HG02678 (cell line): Measurements from ENCODE around the gene MTARC1.

Experiments
- ATAC-seq: cut with Tn5 transposase; IDR thresholded peaks from one replicate; pipeline ENCODE4 v1.9.1; 2021; ENCODE audit warnings: mild to moderate bottlenecking, moderate library complexity; ENCODE audit not compliant: unreplicated experiment

MTARC1 gene

DNA sequence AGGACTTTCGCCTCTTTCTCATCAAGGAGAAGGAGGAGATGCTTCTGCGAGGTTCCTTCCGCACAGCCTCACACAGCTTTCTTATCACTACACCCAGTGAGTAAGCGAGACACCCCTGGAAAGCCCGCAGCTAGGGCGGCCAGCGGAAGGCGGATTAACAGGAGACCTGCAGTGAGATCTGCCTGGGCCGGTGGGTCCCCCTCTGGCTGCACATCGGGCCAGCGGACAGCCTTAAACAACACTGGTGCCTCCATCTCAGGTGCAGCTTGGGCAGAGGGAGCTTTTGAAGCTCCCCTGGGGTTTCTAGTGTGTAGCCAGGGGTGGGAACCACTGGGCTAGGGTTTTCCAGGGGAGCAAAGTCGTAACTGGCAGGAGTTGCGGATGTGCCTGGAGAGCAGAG lies 17.5 kb upstream of the MTARC1 start:
- no peak for ATAC-seq

DNA sequence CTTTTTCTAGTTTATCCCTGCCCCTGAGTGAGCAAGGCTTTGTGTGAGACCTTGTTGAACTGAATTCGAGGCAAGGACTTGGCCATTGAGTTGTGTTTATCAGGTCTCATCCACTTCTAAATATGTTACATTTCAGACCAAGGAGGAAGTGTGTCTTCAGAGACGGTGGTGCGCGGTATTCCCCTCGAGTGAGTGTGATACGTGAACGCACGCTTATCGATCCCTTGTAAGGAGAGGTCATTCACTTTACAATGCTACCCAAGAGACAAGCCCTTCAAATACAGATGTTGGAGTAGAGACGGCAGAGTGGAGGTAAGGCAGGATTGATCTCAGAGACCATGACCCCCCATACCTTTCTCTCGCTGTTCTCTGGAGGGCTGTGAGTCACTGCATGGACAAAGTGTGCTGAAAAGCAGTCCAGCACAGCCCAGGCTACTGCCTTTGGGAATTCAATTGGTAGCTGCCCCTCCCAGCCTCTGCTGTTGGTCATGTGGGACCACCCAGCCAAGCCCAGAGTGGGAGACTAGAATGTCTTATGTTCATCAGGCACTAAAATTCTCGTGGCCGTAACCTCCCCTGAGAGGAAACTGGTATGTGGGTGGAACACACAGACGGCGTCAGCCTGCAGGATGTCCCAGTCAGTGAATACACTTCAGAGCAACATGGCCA lies 16.3 kb upstream of the MTARC1 start:
- ATAC-seq: peak; percentile 62

- peak; percentile 40 for ATAC-seq
These were observed 13.9 kb upstream of the MTARC1 start for GRCh38 chr1:220772846-220773245.

GRCh38 chr1:220775240-220775853 lies 11.4 kb upstream of the MTARC1 start:
- ATAC-seq: no peak

DNA sequence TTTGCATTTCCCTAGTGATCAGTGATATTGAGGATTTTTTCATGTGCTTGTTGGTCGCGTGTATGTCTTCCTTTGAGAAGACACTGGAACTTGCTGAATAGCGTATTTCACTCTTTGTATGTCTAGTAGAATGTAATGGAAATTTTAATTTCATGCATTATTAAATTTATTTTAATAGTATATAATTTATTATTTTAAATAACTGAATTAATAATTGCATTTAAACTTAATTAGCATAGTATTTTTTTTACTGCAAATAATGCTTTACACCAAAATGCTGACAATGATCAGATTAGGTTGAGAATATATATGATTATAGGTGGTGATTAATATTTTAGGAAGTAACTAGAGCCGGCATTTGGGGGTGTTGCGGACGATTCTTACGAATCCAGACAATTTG lies 10.5 kb upstream of the MTARC1 start:
- no peak for ATAC-seq

DNA sequence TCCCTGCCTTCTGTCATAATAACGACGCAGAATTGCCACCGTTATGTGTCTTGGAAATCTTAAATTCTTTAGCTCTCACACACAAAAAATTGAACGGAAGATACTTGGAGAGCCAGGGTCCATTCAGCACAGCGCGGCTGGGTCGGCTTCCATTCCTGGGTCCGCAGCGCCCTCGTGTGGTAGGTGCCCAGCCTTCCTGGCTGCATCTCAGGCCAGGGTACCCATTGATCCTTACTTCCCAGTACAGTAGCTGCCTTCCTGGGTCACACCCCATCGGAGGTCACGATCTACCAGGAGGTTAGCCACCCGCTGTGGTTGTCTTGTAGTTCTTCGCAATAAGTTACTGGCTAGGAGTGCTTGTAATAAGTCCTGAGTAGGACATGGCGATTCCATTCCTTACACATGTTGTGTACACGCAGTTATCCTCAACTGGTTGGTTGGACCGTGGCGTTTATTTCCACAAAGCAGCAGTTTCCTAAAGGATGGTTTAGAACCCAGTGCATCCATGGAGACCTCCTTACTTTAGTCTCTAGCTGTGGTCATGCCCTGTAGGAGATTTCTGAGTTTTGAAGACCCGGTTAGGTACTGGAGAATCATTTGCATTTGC lies 9.9 kb upstream of the MTARC1 start:
- ATAC-seq: peak; percentile 76

GRCh38 chr1:220783453-220783852 lies 3.3 kb upstream of the MTARC1 start:
- no peak for ATAC-seq

GRCh38 chr1:220784751-220785150 lies 2.0 kb upstream of the MTARC1 start:
- ATAC-seq: no peak

- no peak for ATAC-seq
These were observed 1.3 kb upstream of the MTARC1 start for GRCh38 chr1:220785166-220786056.

DNA sequence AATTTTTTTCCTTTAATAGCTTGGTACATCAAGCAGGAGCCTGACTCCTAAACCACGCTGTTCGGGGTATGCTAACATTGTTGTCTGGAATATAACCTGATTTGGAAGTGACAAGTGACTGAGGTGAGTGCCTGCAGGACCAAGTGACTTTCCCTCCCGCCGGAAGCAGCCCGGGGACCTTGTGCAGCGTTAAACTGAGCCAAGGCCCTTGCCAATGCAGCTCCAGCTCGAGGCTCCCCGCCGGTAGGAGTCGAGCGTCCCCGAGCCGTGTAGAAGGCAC lies 716 bp upstream of the MTARC1 start:
- ATAC-seq: peak; percentile 3

GRCh38 chr1:220787069-220787619 lies 431 bp downstream of the MTARC1 start:
- ATAC-seq: no peak

DNA sequence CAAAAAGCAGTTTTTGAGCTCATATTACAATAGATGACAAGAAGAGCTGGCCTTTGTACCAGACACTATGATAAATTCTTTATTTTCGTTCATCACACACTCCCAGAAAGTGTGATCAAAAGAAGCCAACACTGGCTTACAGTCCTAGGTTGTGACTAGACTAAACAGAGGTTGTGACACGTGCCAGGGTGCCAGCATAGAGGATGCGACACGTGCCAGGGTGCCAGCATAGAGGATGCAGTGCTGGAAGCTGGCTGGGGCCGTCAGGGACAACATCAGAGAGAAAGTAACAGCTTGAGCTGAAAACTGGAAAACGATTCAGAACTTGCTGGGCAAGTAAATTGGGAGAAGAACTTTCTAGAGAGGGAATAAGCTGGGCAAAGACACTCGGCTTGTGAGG lies 2.2 kb downstream of the MTARC1 start:
- no peak for ATAC-seq

DNA sequence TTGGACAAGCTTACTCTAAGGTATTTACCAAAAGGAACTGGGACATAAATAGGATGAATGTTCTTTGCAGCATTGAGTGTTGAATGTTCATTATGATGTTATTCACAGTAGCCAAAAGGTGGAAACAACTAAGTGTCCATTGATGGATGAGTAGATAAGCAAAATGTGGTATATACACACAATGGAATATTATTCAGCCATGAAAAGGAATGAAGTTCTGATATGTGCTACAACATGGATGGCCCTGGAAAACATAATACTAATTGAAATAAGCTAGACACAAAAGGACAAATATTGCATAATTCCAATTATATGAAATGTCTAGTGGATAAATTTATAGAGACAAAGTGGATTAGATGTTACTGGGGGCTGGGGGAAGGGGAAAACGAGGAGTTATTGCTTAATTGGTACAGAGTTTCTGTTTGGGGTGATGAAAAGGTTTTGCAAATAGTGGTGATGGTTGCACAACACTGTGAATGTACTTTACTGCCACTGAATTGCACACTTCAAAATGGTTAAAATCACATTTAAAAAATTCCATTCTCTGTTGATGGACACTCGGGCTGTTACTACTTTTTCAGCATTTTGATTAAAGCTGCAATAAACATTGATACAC lies 2.9 kb downstream of the MTARC1 start:
- no peak for ATAC-seq

GRCh38 chr1:220791285-220791684 lies 4.6 kb downstream of the MTARC1 start:
- ATAC-seq: no peak

DNA sequence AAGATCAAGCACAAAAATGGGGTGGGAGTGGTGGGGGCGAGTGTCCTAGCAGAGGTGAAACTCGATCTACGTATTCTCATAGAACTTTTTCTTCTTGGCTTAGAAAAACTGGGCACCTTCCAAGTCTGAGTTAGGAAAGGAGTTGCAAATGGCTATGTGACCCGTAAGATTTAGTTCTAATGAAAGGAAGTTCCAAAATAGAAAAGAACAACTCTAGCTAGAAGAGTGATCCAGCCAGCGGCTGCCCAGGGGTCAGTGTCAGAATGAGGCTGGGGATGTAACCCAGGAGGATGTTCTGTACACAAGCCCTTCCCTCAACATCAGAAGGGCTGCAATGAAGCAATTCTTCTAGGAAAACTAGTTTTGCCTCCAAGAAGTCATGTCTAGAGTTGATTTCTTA lies 5.2 kb downstream of the MTARC1 start:
- no peak for ATAC-seq

- ATAC-seq: no peak
These were observed 9.8 kb downstream of the MTARC1 start for GRCh38 chr1:220796530-220796929.

GRCh38 chr1:220797044-220797443 lies 10.3 kb downstream of the MTARC1 start:
- ATAC-seq: no peak

DNA sequence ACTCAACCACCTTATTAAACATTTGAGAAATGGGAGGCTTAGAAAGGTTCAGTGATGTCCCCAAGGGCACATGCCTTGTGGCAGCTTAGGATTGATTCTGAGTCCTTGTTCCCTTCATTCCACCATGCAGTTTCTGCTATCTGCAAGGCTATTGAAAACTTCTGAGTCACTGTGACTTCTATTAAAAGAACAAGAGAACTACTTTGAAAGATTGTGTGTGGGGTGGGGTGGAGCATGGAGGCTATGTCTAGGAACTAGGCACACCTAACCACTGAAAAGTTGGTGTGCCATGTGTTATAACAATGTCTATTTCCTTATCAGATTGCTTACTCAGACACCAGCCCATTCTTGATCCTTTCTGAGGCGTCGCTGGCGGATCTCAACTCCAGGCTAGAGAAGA lies 10.8 kb downstream of the MTARC1 start:
- ATAC-seq: no peak

DNA sequence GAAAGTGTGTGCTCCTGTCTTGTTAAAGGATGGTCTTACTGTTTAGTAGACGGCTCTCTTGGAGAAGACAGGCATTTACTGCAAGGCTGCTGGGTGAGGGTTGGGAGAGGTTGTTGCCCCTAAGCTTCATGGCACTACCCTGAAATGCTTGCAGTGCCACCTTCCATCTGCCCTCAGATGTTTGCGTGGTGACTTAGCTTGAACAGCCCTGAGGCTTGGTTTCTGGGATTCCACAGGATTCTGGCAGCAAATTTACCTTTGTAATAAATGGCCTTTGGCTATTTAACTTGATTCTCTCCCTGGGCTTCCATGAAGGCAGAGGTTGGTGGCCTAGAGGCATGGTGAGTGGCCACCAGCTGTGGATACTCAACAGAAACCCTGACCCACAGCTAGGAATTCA lies 11.6 kb downstream of the MTARC1 start:
- no peak for ATAC-seq

- no peak for ATAC-seq
These were observed 13.5 kb downstream of the MTARC1 start for GRCh38 chr1:220800262-220800661.
